ENCODE data around the gene KCTD4.

KCTD4 gene

GRCh38 chr13:45168555-45168930 lies 32.3 kb downstream of the KCTD4 start:
- DNase-seq = no peak

GRCh38 chr13:45167611-45168554 lies 33.0 kb downstream of the KCTD4 start:
- no peak for DNase-seq

- no peak for DNase-seq
Observed at GRCh38 chr13:45166858-45167257, 34.0 kb downstream of the KCTD4 start.

- DNase-seq = no peak
Observed at GRCh38 chr13:45162821-45163220, 38.0 kb downstream of the KCTD4 start.

GRCh38 chr13:45162194-45162593 lies 38.7 kb downstream of the KCTD4 start:
- no peak for DNase-seq

- DNase-seq = no peak
Observed at GRCh38 chr13:45156565-45157361, 44.1 kb downstream of the KCTD4 start.

- no peak for DNase-seq
Observed at GRCh38 chr13:45149964-45150363, 50.9 kb downstream of the KCTD4 start.

GRCh38 chr13:45143346-45143751 lies 57.5 kb downstream of the KCTD4 start:
- DNase-seq = no peak

All from activated CD4-positive, alpha-beta T cell treated with anti-CD3 and anti-CD28 coated beads for 1 hour (primary cell).